Loucy (cell line): ENCODE data around the gene AFAP1L1.

ENCODE experiments used
- H2AFZ ChIP-seq: fragments of 200-600 bp; sonication (generic); 2 replicates; pipeline ENCODE4 v1.6.0; 2016; ENCODE audit warnings: antibody characterized with exemption, mild to moderate bottlenecking, low read length, moderate library complexity
- H3F3A ChIP-seq: fragments of 200-600 bp; 2 replicates; pipeline ENCODE4 v1.6.0; 2016; ENCODE audit warnings: antibody characterized with exemption, low read depth, mild to moderate bottlenecking
- H3K27me3 ChIP-seq: fragments of 200-600 bp; sonication (generic); 2 replicates; pipeline ENCODE4 v1.6.1; 2014; ENCODE audit warnings: low read length, mild to moderate bottlenecking; ENCODE audit not compliant: insufficient read depth, poor library complexity, severe bottlenecking
- H3K36me3 ChIP-seq: fragments of 200-600 bp; sonication (generic); 2 replicates; pipeline ENCODE4 v1.6.1; 2016; ENCODE audit warnings: low read length; ENCODE audit not compliant: insufficient read depth
- H3K4me1 ChIP-seq: fragments of 200-600 bp; sonication (generic); 2 replicates; pipeline ENCODE4 v1.5.1; 2014; ENCODE audit warnings: low read length, mild to moderate bottlenecking; ENCODE audit not compliant: insufficient read depth, poor library complexity, severe bottlenecking
- H3K4me2 ChIP-seq: fragments of 200-600 bp; sonication (generic); 2 replicates; pipeline ENCODE4 v1.6.0; 2014; ENCODE audit warnings: antibody characterized with exemption, low read length, low read depth, mild to moderate bottlenecking; ENCODE audit not compliant: poor library complexity, severe bottlenecking
- H3K4me3 ChIP-seq: fragments of 200-600 bp; sonication (generic); 2 replicates; pipeline ENCODE4 v1.5.1; 2014; ENCODE audit warnings: low read length, mild to moderate bottlenecking, mixed read lengths; ENCODE audit not compliant: poor library complexity, severe bottlenecking
- H3K79me2 ChIP-seq: fragments of 200-600 bp; sonication (generic); 2 replicates; pipeline ENCODE4 v1.6.1; 2014; ENCODE audit warnings: low read length; ENCODE audit not compliant: insufficient read depth
- H3K9ac ChIP-seq: fragments of 200-600 bp; sonication (generic); 2 replicates; pipeline ENCODE4 v1.6.0; 2014; ENCODE audit warnings: mild to moderate bottlenecking, low read depth, low read length, moderate library complexity; ENCODE audit not compliant: poor library complexity, severe bottlenecking
- H3K9me2 ChIP-seq: fragments of 200-600 bp; sonication (generic); replicated peaks from 2 replicates; pipeline ENCODE4 v1.6.1; 2016; ENCODE audit warnings: low read depth, low read length, mixed read lengths
- H3K9me3 ChIP-seq: fragments of 200-600 bp; sonication (generic); 2 replicates; pipeline ENCODE4 v1.6.1; 2014; ENCODE audit warnings: mild to moderate bottlenecking, antibody characterized with exemption, low read length, low read depth; ENCODE audit not compliant: insufficient read depth
- H4K20me1 ChIP-seq: fragments of 200-600 bp; sonication (generic); 2 replicates; pipeline ENCODE4 v1.6.0; 2014; ENCODE audit warnings: antibody characterized with exemption, low read length, mild to moderate bottlenecking; ENCODE audit not compliant: insufficient read depth, poor library complexity, severe bottlenecking
- EZH2phosphoT487 ChIP-seq: fragments of 200-600 bp; IDR thresholded peaks from 2 replicates; pipeline ENCODE4 v1.6.1; 2018; ENCODE audit warnings: antibody characterized with exemption, mild to moderate bottlenecking, moderate library complexity, borderline replicate concordance
- TF ChIP-seq, protein P1 (sequence below): fragments of 200-600 bp; sonication (generic); conservative IDR thresholded peaks from 2 replicates; pipeline ENCODE4 v1.5.1; 2014; ENCODE audit warnings: mild to moderate bottlenecking, antibody characterized with exemption, low read length

AFAP1L1 gene

DNA sequence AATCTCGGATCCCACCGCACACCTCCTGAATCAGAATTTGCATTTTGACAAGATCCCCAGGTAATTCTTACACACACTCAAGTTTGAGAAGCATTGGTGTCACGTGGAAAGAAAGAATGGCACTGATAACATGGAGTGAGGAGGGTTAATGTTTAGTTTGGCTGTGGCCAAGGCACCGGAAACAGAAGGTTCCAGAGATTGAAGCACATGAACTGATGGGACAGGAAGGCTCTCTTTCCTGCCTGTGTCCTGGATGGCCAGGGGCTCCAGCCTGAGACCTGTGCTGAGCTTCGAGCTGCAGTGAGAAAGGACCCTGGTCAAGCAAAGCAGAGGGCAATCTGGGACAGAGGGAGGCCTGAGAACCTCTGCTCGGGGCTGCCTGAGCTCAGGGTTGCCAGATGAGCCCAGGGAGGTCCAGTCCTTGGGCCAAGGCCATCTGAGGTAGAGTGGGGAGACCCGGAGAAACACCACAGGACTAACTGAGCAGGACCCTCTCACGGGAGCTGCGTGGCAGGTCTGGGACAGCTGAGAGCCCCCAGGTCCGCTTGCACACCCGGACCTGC lies 27.3 kb downstream of the AFAP1L1 start:
- peaks cover 26% of the 10 kb centered on the region for H3K4me1 ChIP-seq
- no peaks in the 10 kb centered on the region for H3K27me3 ChIP-seq
- H3K79me2 ChIP-seq, result no peaks in the 10 kb centered on the region
- no peak overlapping the region for H3K9ac ChIP-seq
- H3K4me3 ChIP-seq, result no peak overlapping the region
- H3K9me2 ChIP-seq, result no peaks in the 10 kb centered on the region
- peak overlapping the region; percentile 2 for H3K4me2 ChIP-seq
- no peaks in the 10 kb centered on the region for H3K36me3 ChIP-seq
- no peaks in the 10 kb centered on the region for H4K20me1 ChIP-seq
- H2AFZ ChIP-seq, result no peak overlapping the region
- H3F3A ChIP-seq, result no peaks in the 10 kb centered on the region
- no peaks in the 10 kb centered on the region for H3K9me3 ChIP-seq
- TF ChIP-seq EZH2phosphoT487, result no peak
- TF ChIP-seq, protein P1, sequence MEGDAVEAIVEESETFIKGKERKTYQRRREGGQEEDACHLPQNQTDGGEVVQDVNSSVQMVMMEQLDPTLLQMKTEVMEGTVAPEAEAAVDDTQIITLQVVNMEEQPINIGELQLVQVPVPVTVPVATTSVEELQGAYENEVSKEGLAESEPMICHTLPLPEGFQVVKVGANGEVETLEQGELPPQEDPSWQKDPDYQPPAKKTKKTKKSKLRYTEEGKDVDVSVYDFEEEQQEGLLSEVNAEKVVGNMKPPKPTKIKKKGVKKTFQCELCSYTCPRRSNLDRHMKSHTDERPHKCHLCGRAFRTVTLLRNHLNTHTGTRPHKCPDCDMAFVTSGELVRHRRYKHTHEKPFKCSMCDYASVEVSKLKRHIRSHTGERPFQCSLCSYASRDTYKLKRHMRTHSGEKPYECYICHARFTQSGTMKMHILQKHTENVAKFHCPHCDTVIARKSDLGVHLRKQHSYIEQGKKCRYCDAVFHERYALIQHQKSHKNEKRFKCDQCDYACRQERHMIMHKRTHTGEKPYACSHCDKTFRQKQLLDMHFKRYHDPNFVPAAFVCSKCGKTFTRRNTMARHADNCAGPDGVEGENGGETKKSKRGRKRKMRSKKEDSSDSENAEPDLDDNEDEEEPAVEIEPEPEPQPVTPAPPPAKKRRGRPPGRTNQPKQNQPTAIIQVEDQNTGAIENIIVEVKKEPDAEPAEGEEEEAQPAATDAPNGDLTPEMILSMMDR, result no peak

DNA sequence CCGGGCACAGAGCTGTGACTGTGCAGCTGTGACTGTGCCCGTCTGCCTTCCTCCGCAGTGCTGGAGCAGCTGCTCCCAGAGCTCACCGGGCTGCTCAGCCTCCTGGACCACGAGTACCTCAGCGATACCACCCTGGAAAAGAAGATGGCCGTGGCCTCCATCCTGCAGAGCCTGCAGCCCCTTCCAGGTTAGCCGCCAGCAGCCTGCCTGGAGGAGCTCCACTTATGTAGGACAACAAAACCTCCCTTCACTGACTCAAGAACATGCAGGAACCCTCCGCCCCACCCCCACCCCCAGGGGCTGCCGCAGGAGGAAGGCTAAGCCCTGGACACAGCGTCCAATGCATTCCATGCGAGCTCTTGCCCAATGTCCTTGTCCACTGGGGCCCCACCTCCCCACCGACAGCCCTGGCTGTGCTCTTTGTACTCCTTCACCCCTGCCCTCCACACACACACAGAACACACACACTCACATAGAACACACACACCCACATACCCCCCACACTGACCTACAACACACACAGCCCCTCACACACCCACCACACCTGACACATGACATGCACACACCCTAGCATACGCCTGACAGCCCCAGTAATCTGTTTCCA lies 27.9 kb downstream of the AFAP1L1 start:
- TF ChIP-seq EZH2phosphoT487, result no peak
- TF ChIP-seq, protein P1, result no peak
- H3K9me3 ChIP-seq, result no peaks in the 10 kb centered on the region
- H3K27me3 ChIP-seq, result no peaks in the 10 kb centered on the region
- H3K4me2 ChIP-seq, result no peak overlapping the region
- no peak overlapping the region for H3K9ac ChIP-seq
- H3K9me2 ChIP-seq, result no peaks in the 10 kb centered on the region
- H2AFZ ChIP-seq, result no peak overlapping the region
- peaks cover 25% of the 10 kb centered on the region for H3K4me1 ChIP-seq
- no peaks in the 10 kb centered on the region for H3K79me2 ChIP-seq
- H4K20me1 ChIP-seq, result no peaks in the 10 kb centered on the region
- H3F3A ChIP-seq, result no peaks in the 10 kb centered on the region
- no peak overlapping the region for H3K4me3 ChIP-seq
- no peaks in the 10 kb centered on the region for H3K36me3 ChIP-seq

DNA sequence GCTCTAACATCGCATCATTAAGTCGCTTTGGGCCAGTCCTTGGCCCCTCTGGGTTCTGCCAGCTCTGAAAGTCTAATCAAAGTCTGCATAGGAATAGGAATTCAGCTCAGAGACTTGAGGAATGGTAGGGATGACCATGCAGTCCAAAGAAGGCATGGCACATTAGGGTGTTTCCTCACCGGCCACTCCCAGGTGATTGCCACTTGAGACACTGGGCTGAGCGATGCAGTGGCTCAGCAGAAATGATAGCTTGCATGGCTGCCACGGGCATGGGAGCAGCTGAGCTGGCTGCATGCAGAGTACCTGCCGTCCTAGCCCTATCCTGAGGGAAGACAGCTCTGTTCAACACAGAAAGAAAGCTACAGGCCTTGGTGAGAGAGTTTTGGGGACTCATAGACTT lies 28.8 kb downstream of the AFAP1L1 start:
- Histone ChIP-seq H3K4me3 (no peak overlapping the region), H3F3A (no peaks in the 10 kb centered on the region), H2AFZ (no peak overlapping the region), H3K9me2 (no peaks in the 10 kb centered on the region), H3K9me3 (no peaks in the 10 kb centered on the region), H3K36me3 (no peaks in the 10 kb centered on the region), H3K4me1 (peaks cover 16% of the 10 kb centered on the region), H3K9ac (no peak overlapping the region), H3K27me3 (no peaks in the 10 kb centered on the region), H3K79me2 (no peaks in the 10 kb centered on the region), H4K20me1 (no peaks in the 10 kb centered on the region), H3K4me2 (no peak overlapping the region)
- TF ChIP-seq, protein P1, result no peak
- TF ChIP-seq EZH2phosphoT487, result no peak
